Neural progenitor cell (in vitro differentiated cells): Measurements from ENCODE around the gene ANXA8.
"Not testable (repeated sequence)": the region's sequence is repeated elsewhere in the genome, so short reads cannot be mapped to it uniquely, and the experiment has no call there.

Experiments
- CTCF ChIP-seq: fragments of 200-600 bp; sonication (generic); IDR thresholded peaks from 2 replicates; pipeline ENCODE4 v1.5.1; 2017; ENCODE audit warnings: antibody characterized with exemption, mild to moderate bottlenecking
- EZH2 ChIP-seq: fragments of 200-600 bp; sonication (generic); IDR thresholded peaks from 2 replicates; pipeline ENCODE4 v1.6.1; 2017; ENCODE audit warnings: antibody characterized with exemption, mild to moderate bottlenecking, moderate library complexity
- EZH2phosphoT487 ChIP-seq: fragments of 200-600 bp; sonication (generic); IDR thresholded peaks from 2 replicates; pipeline ENCODE4 v1.6.1; 2017; ENCODE audit warnings: antibody characterized with exemption

GRCh38 chr10:47480133-47480532, 3.8 kb downstream of the ANXA8 start:
- not testable (repeated sequence) for TF ChIP-seq CTCF, EZH2phosphoT487, EZH2
